GM12891 (cell line): ENCODE results near the gene RUNX1.

Experiments used
- POLR2A ChIP-seq: IDR thresholded peaks from 2 replicates; pipeline ENCODE4 v1.6.1; 2011; ENCODE audit warnings: low read depth, low read length, control low read depth
- POLR2AphosphoS5 ChIP-seq: IDR thresholded peaks from 2 replicates; pipeline ENCODE4 v1.6.1; 2011; ENCODE audit warnings: low read depth, low read length, control low read depth

GRCh38 chr21:34862951-34863350 lies 186.2 kb downstream of the RUNX1 start:
- TF ChIP-seq POLR2AphosphoS5: no peak; the same call in 1 of the 2 replicates
- TF ChIP-seq POLR2A: no peak
